WTC11 (cell line): ENCODE measurements around the gene SLF1. TPM values are rescaled to one million over a fixed set of nuclear protein-coding genes. Genes with fewer than 3 reads are reported as not detected.

ENCODE experiments used
- ATAC-seq: fragments of 200-7000 bp; cut with Tn5 transposase; 2 replicates; pipeline ENCODE4 v1.10.0; 2021; ENCODE audit warnings: mild to moderate bottlenecking, moderate library complexity
- CTCF ChIA-PET: fragments of 300-600 bp; sonication (Branson Sonifier 250); formaldehyde crosslinking; loops from one replicate; lab custom pipeline; 2021; ENCODE audit warnings: antibody characterized with exemption; lab: Charles Lee
- POLR2A ChIA-PET: fragments of 350-600 bp; sonication (Branson Sonifier 250); formaldehyde crosslinking; loops from one replicate; lab custom pipeline; 2021; ENCODE audit warnings: antibody characterized with exemption; lab: Charles Lee
- DNase-seq: peaks from one replicate; pipeline ENCODE4 v3.0.0; 2021; ENCODE audit warnings: low spot score
- H3K27ac Mint-ChIP-seq: 2 replicates; pipeline ENCODE4 v1.8.0; 2021; ENCODE audit warnings: mixed read lengths
- H3K27me3 Mint-ChIP-seq: 2 replicates; pipeline ENCODE4 v1.8.0; 2021; ENCODE audit warnings: low read depth, mild to moderate bottlenecking, moderate library complexity, mixed read lengths
- H3K36me3 Mint-ChIP-seq: 2 replicates; pipeline ENCODE4 v1.8.0; 2021; ENCODE audit warnings: mixed read lengths
- H3K4me1 Mint-ChIP-seq: 2 replicates; pipeline ENCODE4 v1.8.0; 2022; ENCODE audit warnings: mixed read lengths
- H3K4me3 Mint-ChIP-seq: 2 replicates; pipeline ENCODE4 v1.8.0; 2021; ENCODE audit warnings: mild to moderate bottlenecking, moderate library complexity, mixed read lengths
- H3K9me3 Mint-ChIP-seq: 2 replicates; pipeline ENCODE4 v1.8.0; 2021; ENCODE audit warnings: mixed read lengths
- ATF3 ChIP-seq: sonication (generic); formaldehyde crosslinking; conservative IDR thresholded peaks from 2 replicates; pipeline ENCODE4 v1.8.1; 2022; ENCODE audit warnings: mild to moderate bottlenecking, missing genetic modification reagents
- CDX4 ChIP-seq: fragments of 250-450 bp; sonication (Bioruptor Pico); IDR thresholded peaks from 2 replicates; pipeline ENCODE4 v1.9.0; 2021; ENCODE audit warnings: moderate library complexity, mild to moderate bottlenecking, inconsistent platforms, borderline replicate concordance
- CTCF ChIP-seq: fragments of 200-600 bp; IDR thresholded peaks from 2 replicates; pipeline ENCODE4 v1.8.0; 2022; ENCODE audit warnings: antibody characterized with exemption
- E2F1 ChIP-seq: sonication (generic); formaldehyde crosslinking; IDR thresholded peaks from 2 replicates; pipeline ENCODE4 v1.8.0; 2022; ENCODE audit warnings: mild to moderate bottlenecking, missing genetic modification reagents
- E2F4 ChIP-seq: sonication (generic); formaldehyde crosslinking; IDR thresholded peaks from 2 replicates; pipeline ENCODE4 v1.8.1; 2022; ENCODE audit warnings: low read depth, mild to moderate bottlenecking, moderate library complexity, missing genetic modification reagents, borderline replicate concordance
- EMX1 ChIP-seq: fragments of 250-450 bp; sonication (Bioruptor Pico); IDR thresholded peaks from 2 replicates; pipeline ENCODE4 v1.8.0; 2021; ENCODE audit warnings: mild to moderate bottlenecking
- ESRRA ChIP-seq: sonication (generic); formaldehyde crosslinking; IDR thresholded peaks from 2 replicates; pipeline ENCODE4 v1.8.1; 2022; ENCODE audit warnings: mild to moderate bottlenecking, missing genetic modification reagents, borderline replicate concordance
- FOXP4 ChIP-seq: sonication (generic); formaldehyde crosslinking; IDR thresholded peaks from 2 replicates; pipeline ENCODE4 v1.8.0; 2022; ENCODE audit warnings: mild to moderate bottlenecking, missing genetic modification reagents
- GTF2I ChIP-seq: fragments of 250-450 bp; sonication (Bioruptor Pico); conservative IDR thresholded peaks from 2 replicates; pipeline ENCODE4 v1.4.0; 2021; ENCODE audit warnings: mild to moderate bottlenecking
- HMGA2 ChIP-seq: fragments of 250-450 bp; sonication (Bioruptor Pico); IDR thresholded peaks from 2 replicates; pipeline ENCODE4 v1.4.0; 2021; ENCODE audit warnings: mild to moderate bottlenecking, moderate library complexity
- JAZF1 ChIP-seq: fragments of 250-450 bp; sonication (Bioruptor Pico); IDR thresholded peaks from 2 replicates; pipeline ENCODE4 v1.9.0; 2021; ENCODE audit warnings: moderate library complexity, mild to moderate bottlenecking, inconsistent platforms
- MAX ChIP-seq: sonication (generic); formaldehyde crosslinking; IDR thresholded peaks from 2 replicates; pipeline ENCODE4 v1.8.0; 2022; ENCODE audit warnings: mild to moderate bottlenecking, missing genetic modification reagents
- NFYB ChIP-seq: sonication (generic); formaldehyde crosslinking; conservative IDR thresholded peaks from 2 replicates; pipeline ENCODE4 v1.8.0; 2022; ENCODE audit warnings: low read depth, missing genetic modification reagents
- NR1H2 ChIP-seq: sonication (generic); formaldehyde crosslinking; IDR thresholded peaks from 2 replicates; pipeline ENCODE4 v1.9.0; 2021; ENCODE audit warnings: mild to moderate bottlenecking, moderate library complexity, missing genetic modification reagents
- OVOL2 ChIP-seq: fragments of 250-450 bp; sonication (Bioruptor Pico); IDR thresholded peaks from 2 replicates; pipeline ENCODE4 v1.9.0; 2021; ENCODE audit warnings: mild to moderate bottlenecking, borderline replicate concordance
- PREB ChIP-seq: sonication (generic); formaldehyde crosslinking; IDR thresholded peaks from 2 replicates; pipeline ENCODE4 v1.8.1; 2022; ENCODE audit warnings: mild to moderate bottlenecking, missing genetic modification reagents, moderate library complexity, borderline replicate concordance
- RORB ChIP-seq: fragments of 250-450 bp; sonication (Bioruptor Pico); IDR thresholded peaks from 2 replicates; pipeline ENCODE4 v1.9.0; 2021; ENCODE audit warnings: mild to moderate bottlenecking
- SMAD3 ChIP-seq: sonication (generic); formaldehyde crosslinking; IDR thresholded peaks from 2 replicates; pipeline ENCODE4 v1.8.0; 2022; ENCODE audit warnings: missing genetic modification reagents, mild to moderate bottlenecking, borderline replicate concordance
- TCF7 ChIP-seq: sonication (generic); formaldehyde crosslinking; IDR thresholded peaks from 2 replicates; pipeline ENCODE4 v1.8.0; 2022; ENCODE audit warnings: mild to moderate bottlenecking, low read depth, missing genetic modification reagents, moderate library complexity
- ZNF121 ChIP-seq: sonication (generic); formaldehyde crosslinking; IDR thresholded peaks from 2 replicates; pipeline ENCODE4 v1.8.0; 2023; ENCODE audit warnings: missing genetic modification reagents
- ZNF219 ChIP-seq: sonication (generic); formaldehyde crosslinking; IDR thresholded peaks from 2 replicates; pipeline ENCODE4 v1.8.0; 2023; ENCODE audit warnings: missing genetic modification reagents, mild to moderate bottlenecking, borderline replicate concordance
- ZNF423 ChIP-seq: fragments of 250-450 bp; sonication (Bioruptor Pico); IDR thresholded peaks from 2 replicates; pipeline ENCODE4 v2.1.2; 2022; ENCODE audit warnings: mild to moderate bottlenecking, moderate library complexity
- ZNF671 ChIP-seq: fragments of 250-450 bp; sonication (Bioruptor Pico); IDR thresholded peaks from 2 replicates; pipeline ENCODE4 v1.8.0; 2021; ENCODE audit warnings: mild to moderate bottlenecking
- ZSCAN18 ChIP-seq: fragments of 250-450 bp; sonication (Bioruptor Pico); IDR thresholded peaks from 2 replicates; pipeline ENCODE4 v2.1.2; 2022; ENCODE audit warnings: mild to moderate bottlenecking, moderate library complexity
- total RNA-seq: library from RNA; stranded (reverse); gene quantifications from 3 replicates; pipeline ENCODE4 v1.2.3, GENCODE V29; 2021

The SLF1 gene
- total RNA-seq, 1 experiment from 2014 or later: 15.7 TPM

GRCh38 chr5:94740286-94740685 lies 121.8 kb downstream of the SLF1 start:
- POLR2A ChIA-PET: no interaction called here
- no peak for DNase-seq
- CTCF ChIA-PET: no interaction called here
- Mint-ChIP-seq H3K36me3 (no peaks in the 10 kb centered on the region), H3K4me3 (no peak overlapping the region), H3K9me3 (no peaks in the 10 kb centered on the region), H3K27ac (no peak overlapping the region), H3K27me3 (no peaks in the 10 kb centered on the region), H3K4me1 (peaks cover 18% of the 10 kb centered on the region)
- TF ChIP-seq MAX (no peak), E2F4 (CRISPR knock-in tag) (no peak), FOXP4 (CRISPR knock-in tag) (no peak), ZNF121 (CRISPR knock-in tag) (no peak), E2F1 (no peak), ESRRA (no peak), EMX1 (CRISPR knock-in tag) (no peak), TCF7 (CRISPR knock-in tag) (no peak), CDX4 (CRISPR knock-in tag) (no peak), PREB (CRISPR knock-in tag) (no peak), ZNF219 (CRISPR knock-in tag) (no peak), ZNF423 (CRISPR knock-in tag) (no peak), NFYB (no peak), NR1H2 (CRISPR knock-in tag) (no peak), ZSCAN18 (CRISPR knock-in tag) (no peak), OVOL2 (CRISPR knock-in tag) (no peak), SMAD3 (CRISPR knock-in tag) (no peak)
- no peak for ATAC-seq

- Mint-ChIP-seq H3K9me3 (no peaks in the 10 kb centered on the region), H3K27ac (no peak overlapping the region), H3K4me1 (peaks cover 18% of the 10 kb centered on the region), H3K36me3 (no peaks in the 10 kb centered on the region), H3K4me3 (no peak overlapping the region), H3K27me3 (no peaks in the 10 kb centered on the region)
- no peak for TF ChIP-seq ESRRA
- no peak for TF ChIP-seq CTCF
- TF ChIP-seq ATF3 (CRISPR knock-in tag): no peak
- TF ChIP-seq JAZF1 (CRISPR knock-in tag): no peak
- no peak for TF ChIP-seq RORB
- TF ChIP-seq FOXP4 (CRISPR knock-in tag): no peak
- no peak for TF ChIP-seq GTF2I
- no peak for TF ChIP-seq ZNF671
- TF ChIP-seq HMGA2 (CRISPR knock-in tag): no peak
- CTCF ChIA-PET: interaction anchor here (0.5 kb wide), 1 partner anchor 151 kb away, joined by 3 read pairs; no protein-coding TSS in a partner anchor
- POLR2A ChIA-PET: no interaction called here
- ATAC-seq: no peak
- DNase-seq: no peak
Measured at GRCh38 chr5:94742852-94743251, 124.4 kb downstream of the SLF1 start.
